MG63 (cell line): ENCODE measurements around the gene EDIL3. TPM values are rescaled to one million over a fixed set of nuclear protein-coding genes. Genes with fewer than 3 reads are reported as not detected.

ENCODE experiments used
- DNase-seq: peaks from one replicate; pipeline ENCODE4 v3.0.0-alpha.2; 2020
- H3K27me3 ChIP-seq: fragments of 250-450 bp; sonication (Bioruptor Pico); 2 replicates; pipeline ENCODE4 v1.5.1; 2020; ENCODE audit warnings: mild to moderate bottlenecking, moderate library complexity
- H3K36me3 ChIP-seq: fragments of 250-450 bp; sonication (Bioruptor Pico); 2 replicates; pipeline ENCODE4 v1.5.1; 2020; ENCODE audit warnings: mild to moderate bottlenecking, moderate library complexity
- H3K4me3 ChIP-seq: fragments of 250-450 bp; sonication (Bioruptor Pico); 2 replicates; pipeline ENCODE4 v1.5.1; 2020; ENCODE audit warnings: mild to moderate bottlenecking, moderate library complexity
- H3K9me3 ChIP-seq: fragments of 250-450 bp; sonication (Bioruptor Pico); 2 replicates; pipeline ENCODE4 v1.5.1; 2020; ENCODE audit warnings: mild to moderate bottlenecking, moderate library complexity
- total RNA-seq: library from RNA; depleted of rRNA; stranded (reverse); fragments of >200 nt; shearing (Covaris generic); gene quantifications from 2 replicates; pipeline ENCODE4 v1.2.3, GENCODE V29; 2014; ENCODE audit warnings: low replicate concordance

EDIL3 gene
- total RNA-seq, 1 experiment from 2014 or later, result 3.0 TPM

DNA sequence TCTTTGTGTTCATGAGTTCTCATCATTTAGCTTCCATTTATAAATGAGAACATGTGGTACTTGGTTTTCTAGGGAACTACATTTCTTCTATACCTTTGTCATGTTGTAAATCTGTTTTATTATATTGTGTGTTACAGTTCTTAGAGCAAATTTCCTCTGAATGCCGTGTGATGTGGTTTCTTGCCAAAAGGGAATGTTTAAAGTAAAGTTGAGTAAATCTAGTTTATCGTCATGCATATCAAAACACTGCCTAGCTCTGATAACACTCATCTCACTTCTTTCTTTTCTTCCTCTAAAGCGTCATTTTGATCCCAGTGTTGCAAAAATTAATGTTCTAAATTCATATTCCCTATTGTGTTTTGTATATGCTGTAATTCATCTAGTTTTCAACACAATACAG, 368.6 kb downstream of the EDIL3 start:
- Histone ChIP-seq H3K27me3 (no peaks in the 10 kb centered on the region), H3K9me3 (no peaks in the 10 kb centered on the region), H3K36me3 (no peaks in the 10 kb centered on the region), H3K4me3 (no peak overlapping the region)
- DNase-seq, result no peak

DNA sequence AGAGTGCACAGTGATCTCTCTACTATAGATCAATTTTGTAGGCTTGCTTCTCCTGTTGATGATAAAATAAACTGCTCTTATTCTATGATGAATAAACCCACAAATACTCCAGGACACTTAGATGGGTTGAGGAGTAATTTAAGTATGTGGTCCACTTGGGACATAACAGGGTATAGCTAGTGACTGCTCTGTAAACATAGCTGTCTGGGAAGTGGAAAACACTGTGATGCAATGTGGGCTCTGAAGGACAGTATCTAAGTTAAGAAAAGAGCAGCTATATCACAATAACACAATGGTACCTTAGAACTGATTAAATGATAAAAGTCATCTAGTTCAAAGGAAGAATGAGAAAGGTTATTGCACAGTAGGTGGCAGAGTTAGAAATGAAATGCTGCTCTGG, 369.7 kb downstream of the EDIL3 start:
- no peak for DNase-seq
- H3K9me3 ChIP-seq, result no peaks in the 10 kb centered on the region
- no peak overlapping the region for H3K4me3 ChIP-seq
- H3K36me3 ChIP-seq, result no peaks in the 10 kb centered on the region
- H3K27me3 ChIP-seq, result no peaks in the 10 kb centered on the region

- no peaks in the 10 kb centered on the region for H3K9me3 ChIP-seq
- DNase-seq, result no peak
- no peaks in the 10 kb centered on the region for H3K36me3 ChIP-seq
- H3K4me3 ChIP-seq, result no peak overlapping the region
- no peaks in the 10 kb centered on the region for H3K27me3 ChIP-seq
Measured at GRCh38 chr5:83993803-83994202, 390.9 kb downstream of the EDIL3 start.

- H3K9me3 ChIP-seq, result no peaks in the 10 kb centered on the region
- DNase-seq, result no peak
- H3K4me3 ChIP-seq, result no peak overlapping the region
- H3K27me3 ChIP-seq, result peaks cover 4% of the 10 kb centered on the region; the same call in 1 of the 2 replicates
- H3K36me3 ChIP-seq, result no peaks in the 10 kb centered on the region
Measured at GRCh38 chr5:83991566-83992224, 393.0 kb downstream of the EDIL3 start.

DNA sequence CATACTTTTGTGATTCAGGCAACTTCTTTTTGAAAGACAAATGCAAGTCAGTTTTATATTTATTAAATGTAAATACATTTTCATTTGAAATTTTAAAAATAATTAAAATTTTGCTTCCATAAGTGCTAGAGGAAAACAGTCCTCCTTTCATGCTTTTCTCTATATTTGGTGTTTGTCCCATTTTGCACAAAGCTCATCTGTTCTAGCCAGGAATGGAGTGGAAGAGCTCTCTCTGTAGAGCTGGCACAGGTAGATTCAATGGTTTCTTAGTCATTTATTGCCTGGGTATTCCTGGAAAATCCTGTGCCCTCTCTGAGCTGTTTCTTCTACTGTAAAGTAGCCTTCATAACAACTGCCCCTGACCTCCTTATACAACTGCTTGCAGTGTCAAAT, 396.4 kb downstream of the EDIL3 start:
- Histone ChIP-seq H3K4me3 (no peak overlapping the region), H3K36me3 (no peaks in the 10 kb centered on the region), H3K27me3 (peaks cover 4% of the 10 kb centered on the region; the same call in 1 of the 2 replicates), H3K9me3 (no peaks in the 10 kb centered on the region)
- no peak for DNase-seq

DNA sequence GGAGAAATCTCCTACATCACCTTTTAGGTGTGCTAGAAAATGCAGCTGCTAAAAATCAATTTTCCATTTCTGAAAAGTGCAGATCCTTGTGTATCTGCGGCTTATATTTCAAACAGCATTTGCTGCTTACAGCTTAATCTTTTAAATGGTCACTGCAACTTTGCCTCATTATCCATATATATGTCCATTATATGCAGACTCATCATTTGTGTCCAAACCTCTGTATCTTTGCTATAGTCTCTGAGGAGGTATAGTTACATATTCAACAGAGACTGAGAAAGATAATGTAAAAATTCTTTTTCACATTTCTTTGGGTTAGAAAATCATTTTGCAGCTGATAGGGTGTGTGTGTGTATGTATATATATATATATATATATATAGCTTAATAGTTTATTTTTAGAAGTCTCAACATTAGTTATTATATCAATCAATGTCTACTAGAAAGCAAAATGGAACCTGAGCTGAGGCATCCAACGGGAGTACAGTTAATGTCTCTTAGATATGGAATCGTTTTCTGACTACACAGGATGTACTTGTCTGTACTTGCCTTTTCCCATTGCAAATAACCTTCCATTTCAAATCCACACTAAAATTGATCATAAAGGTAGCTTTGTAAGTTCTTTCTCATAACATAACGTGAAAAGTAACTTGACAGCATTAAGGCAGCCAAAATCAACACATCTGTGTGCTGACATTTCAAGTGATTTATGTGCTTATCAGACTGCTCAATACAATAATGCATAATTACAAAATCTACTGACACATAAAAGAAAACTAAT, 397.0 kb downstream of the EDIL3 start:
- H3K9me3 ChIP-seq, result no peaks in the 10 kb centered on the region
- H3K27me3 ChIP-seq, result peaks cover 4% of the 10 kb centered on the region; the same call in 1 of the 2 replicates
- no peak for DNase-seq
- H3K36me3 ChIP-seq, result no peaks in the 10 kb centered on the region
- no peak overlapping the region for H3K4me3 ChIP-seq

- H3K4me3 ChIP-seq, result no peak overlapping the region
- no peak for DNase-seq
Measured at GRCh38 chr5:83983852-83984251, 400.8 kb downstream of the EDIL3 start.

GRCh38 chr5:83973925-83974815, 410.5 kb downstream of the EDIL3 start:
- Histone ChIP-seq H3K36me3 (no peaks in the 10 kb centered on the region), H3K9me3 (no peaks in the 10 kb centered on the region), H3K4me3 (no peak overlapping the region), H3K27me3 (no peaks in the 10 kb centered on the region)
- no peak for DNase-seq

More at GRCh38 chr5:83983852-83984251, 400.8 kb downstream of the EDIL3 start:
- Histone ChIP-seq H3K9me3 (no peaks in the 10 kb centered on the region), H3K36me3 (no peaks in the 10 kb centered on the region), H3K27me3 (peaks cover 4% of the 10 kb centered on the region; the same call in 1 of the 2 replicates)

GRCh38 chr5:83972909-83973308, 411.8 kb downstream of the EDIL3 start:
- Histone ChIP-seq H3K36me3 (no peaks in the 10 kb centered on the region), H3K4me3 (no peak overlapping the region), H3K9me3 (no peaks in the 10 kb centered on the region), H3K27me3 (no peaks in the 10 kb centered on the region)
- DNase-seq, result no peak

- Histone ChIP-seq H3K4me3 (no peak overlapping the region), H3K9me3 (no peaks in the 10 kb centered on the region), H3K36me3 (no peaks in the 10 kb centered on the region), H3K27me3 (no peaks in the 10 kb centered on the region)
- DNase-seq, result no peak
Measured at GRCh38 chr5:83972236-83972635, 412.4 kb downstream of the EDIL3 start.

DNA sequence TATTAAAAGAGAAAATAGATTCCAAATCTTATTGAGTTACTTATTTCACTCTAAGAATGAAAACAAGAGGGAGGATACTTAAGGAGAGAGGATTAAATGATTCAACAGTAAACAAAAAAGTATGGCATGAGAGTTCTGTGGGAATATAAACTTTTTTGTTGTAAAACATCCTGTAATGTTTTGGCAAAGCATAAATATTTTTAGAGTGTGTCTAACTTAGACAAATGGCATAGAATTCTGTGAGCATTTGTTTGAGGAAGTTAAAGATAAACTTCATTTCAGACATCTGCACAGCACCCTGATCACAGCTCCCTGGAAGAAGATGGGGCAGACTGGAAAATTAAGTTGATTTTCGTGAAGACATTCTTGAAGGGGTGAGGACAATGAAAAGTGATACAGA, 417.3 kb downstream of the EDIL3 start:
- DNase-seq, result no peak
- H3K27me3 ChIP-seq, result no peaks in the 10 kb centered on the region
- H3K9me3 ChIP-seq, result no peaks in the 10 kb centered on the region
- no peak overlapping the region for H3K4me3 ChIP-seq
- no peaks in the 10 kb centered on the region for H3K36me3 ChIP-seq

GRCh38 chr5:83965441-83965840, 419.2 kb downstream of the EDIL3 start:
- Histone ChIP-seq H3K9me3 (no peaks in the 10 kb centered on the region), H3K36me3 (no peaks in the 10 kb centered on the region), H3K27me3 (no peaks in the 10 kb centered on the region), H3K4me3 (no peak overlapping the region)
- no peak for DNase-seq

DNA sequence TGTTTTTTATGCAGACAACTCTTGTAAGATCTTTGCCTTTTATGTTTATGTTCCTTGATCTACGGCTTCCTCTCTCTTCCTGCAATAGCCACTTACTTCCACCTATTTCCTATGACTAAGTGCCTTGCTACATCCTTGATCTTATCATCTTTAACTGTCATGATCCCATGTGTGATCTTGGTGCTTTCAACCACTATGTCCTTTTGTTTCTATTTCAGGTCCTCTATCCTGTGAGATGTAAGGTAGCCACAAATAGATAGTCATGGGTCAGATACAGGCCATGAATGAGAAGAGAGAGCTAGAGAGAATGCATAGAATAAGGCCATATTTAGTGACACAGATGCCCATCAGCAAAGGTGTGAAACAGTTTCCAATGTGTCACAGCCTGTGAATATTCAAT, 420.4 kb downstream of the EDIL3 start:
- no peak for DNase-seq
- Histone ChIP-seq H3K9me3 (no peaks in the 10 kb centered on the region), H3K36me3 (no peaks in the 10 kb centered on the region), H3K27me3 (no peaks in the 10 kb centered on the region), H3K4me3 (no peak overlapping the region)

DNA sequence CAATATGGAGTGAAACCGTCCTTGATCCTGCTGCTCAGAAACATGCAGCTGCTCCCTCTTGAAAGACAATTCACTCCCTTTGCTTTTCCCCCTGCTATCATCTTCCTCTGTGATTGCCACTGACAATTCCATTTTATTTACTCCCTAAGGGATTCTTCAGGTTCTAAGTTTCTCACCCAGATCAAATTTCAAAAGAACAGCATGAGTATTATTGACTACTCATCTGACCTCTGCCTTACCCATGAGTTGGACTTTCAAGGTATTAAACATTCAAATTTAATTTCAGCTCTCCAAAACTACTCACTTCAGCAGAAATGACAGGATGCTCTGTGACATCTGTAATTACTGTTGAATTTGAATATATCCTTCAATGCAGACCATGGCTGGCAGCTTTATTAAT, 427.5 kb downstream of the EDIL3 start:
- no peak for DNase-seq
- no peaks in the 10 kb centered on the region for H3K9me3 ChIP-seq
- no peaks in the 10 kb centered on the region for H3K27me3 ChIP-seq
- H3K36me3 ChIP-seq, result no peaks in the 10 kb centered on the region
- no peak overlapping the region for H3K4me3 ChIP-seq

DNA sequence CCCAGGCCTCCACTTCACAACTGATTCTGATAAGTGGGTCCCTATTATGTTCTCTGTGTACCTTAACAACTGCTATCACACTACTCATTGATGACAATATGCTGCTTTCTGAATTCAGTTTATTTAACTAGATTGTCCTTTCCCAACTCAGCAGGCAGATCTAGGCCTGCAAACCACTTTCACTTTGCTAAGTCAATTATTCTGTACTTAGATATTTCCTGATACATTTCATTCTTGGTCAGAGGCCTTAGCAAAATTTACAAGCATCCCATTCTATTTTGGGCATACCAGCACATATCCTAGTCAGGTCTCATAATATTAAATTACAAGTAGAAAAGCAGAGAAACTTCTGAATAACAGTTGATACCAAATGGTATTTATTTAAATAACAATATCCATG, 428.3 kb downstream of the EDIL3 start:
- no peaks in the 10 kb centered on the region for H3K36me3 ChIP-seq
- DNase-seq, result no peak
- no peak overlapping the region for H3K4me3 ChIP-seq
- H3K27me3 ChIP-seq, result no peaks in the 10 kb centered on the region
- H3K9me3 ChIP-seq, result no peaks in the 10 kb centered on the region

DNA sequence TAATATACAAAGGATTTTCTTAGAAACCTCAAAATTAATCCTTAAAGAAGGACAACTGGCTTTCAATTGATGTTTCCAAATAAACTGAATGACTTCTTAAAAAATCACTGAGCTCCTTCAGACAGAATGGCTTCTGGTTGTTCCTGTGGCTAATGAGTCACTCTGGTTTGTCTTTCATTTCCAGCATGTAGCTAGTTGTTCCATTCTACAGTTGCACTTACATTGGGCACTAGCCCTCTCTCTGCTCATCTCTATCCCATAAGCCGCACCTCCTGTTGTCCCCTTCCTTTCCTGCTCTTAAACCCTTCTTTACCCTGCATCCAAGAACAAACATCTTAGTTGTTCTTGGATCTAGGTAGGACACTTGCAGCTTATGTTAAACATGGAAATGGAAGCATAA, 428.8 kb downstream of the EDIL3 start:
- Histone ChIP-seq H3K36me3 (no peaks in the 10 kb centered on the region), H3K4me3 (no peak overlapping the region), H3K9me3 (no peaks in the 10 kb centered on the region), H3K27me3 (no peaks in the 10 kb centered on the region)
- peak; percentile 7 for DNase-seq

DNA sequence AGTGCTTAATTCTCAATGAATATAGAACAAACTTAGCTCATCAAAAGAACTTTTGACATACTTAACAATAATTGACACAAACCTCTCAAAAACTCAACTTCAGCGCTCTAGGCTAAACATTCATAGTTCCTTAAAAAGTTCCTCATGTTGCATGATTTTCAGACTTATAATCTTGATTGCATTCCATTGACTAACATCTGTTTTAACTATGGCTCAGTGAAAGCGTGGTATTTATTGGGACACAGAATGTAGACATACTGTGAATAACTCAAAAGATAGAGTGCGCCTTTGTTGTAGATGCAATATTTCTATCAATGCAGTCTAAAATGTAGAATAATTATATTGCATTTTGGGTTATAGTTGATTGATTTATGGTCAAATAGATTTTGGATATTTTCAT, 436.9 kb downstream of the EDIL3 start:
- Histone ChIP-seq H3K36me3 (no peaks in the 10 kb centered on the region), H3K4me3 (no peak overlapping the region), H3K9me3 (no peaks in the 10 kb centered on the region), H3K27me3 (no peaks in the 10 kb centered on the region)
- DNase-seq, result no peak
